GM23338 (cell line): ENCODE results near the gene CPAMD8.

Experiments
- EZH2 ChIP-seq: fragments of 200-600 bp; sonication (generic); IDR thresholded peaks from one replicate; pipeline ENCODE4 v1.8.0; 2017; ENCODE audit warnings: antibody characterized with exemption, mild to moderate bottlenecking, low read depth; ENCODE audit not compliant: unreplicated experiment
- POLR2AphosphoS5 ChIP-seq: IDR thresholded peaks from 2 replicates; pipeline ENCODE4 v1.6.1; 2016; ENCODE audit warnings: antibody characterized with exemption, low read depth
- STAT1 ChIP-seq: IDR thresholded peaks from one replicate; pipeline ENCODE4 v1.6.1; 2016; ENCODE audit warnings: antibody characterized with exemption; ENCODE audit not compliant: unreplicated experiment
- TF ChIP-seq, protein P1 (sequence below), 2 experiments: fragments of 200-600 bp in 1 of 2; sonication (generic) in 1 of 2; conservative IDR thresholded peaks; 2 replicates each; pipeline versions ENCODE4 v1.5.1 to v1.6.1; 2016 to 2017; ENCODE audit warnings: antibody characterized with exemption in 2 of 2, low read depth in 2 of 2, mild to moderate bottlenecking in 2 of 2, moderate library complexity in 1 of 2
- TF ChIP-seq, protein P2 (sequence below): IDR thresholded peaks from one replicate; pipeline ENCODE4 v1.6.1; 2018; ENCODE audit warnings: antibody characterized with exemption; ENCODE audit not compliant: unreplicated experiment
- TF ChIP-seq, protein P3 (sequence below): IDR thresholded peaks from 2 replicates; pipeline ENCODE4 v1.6.1; 2016; ENCODE audit warnings: antibody characterized with exemption

DNA sequence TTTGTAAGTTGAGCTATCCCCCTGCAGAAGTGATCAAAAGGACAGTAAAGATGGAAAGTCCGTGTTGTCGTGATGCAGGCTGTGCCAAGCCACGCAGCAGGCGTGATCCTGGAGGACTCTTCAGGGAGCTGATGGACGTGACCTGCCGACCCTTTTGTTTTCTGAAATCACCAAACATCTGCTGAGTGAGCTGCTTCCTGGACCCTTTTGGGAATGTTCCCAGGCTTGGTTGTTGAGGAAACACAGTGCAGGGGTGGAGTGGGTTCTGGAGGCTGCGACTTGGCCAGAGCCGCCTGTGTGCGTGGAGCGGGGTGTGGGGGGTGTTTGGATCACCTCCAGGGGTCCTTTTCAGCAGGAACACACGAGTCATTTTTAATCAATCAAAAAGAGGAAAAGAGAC lies 15.4 kb upstream of the CPAMD8 start:
- TF ChIP-seq, protein P1, sequence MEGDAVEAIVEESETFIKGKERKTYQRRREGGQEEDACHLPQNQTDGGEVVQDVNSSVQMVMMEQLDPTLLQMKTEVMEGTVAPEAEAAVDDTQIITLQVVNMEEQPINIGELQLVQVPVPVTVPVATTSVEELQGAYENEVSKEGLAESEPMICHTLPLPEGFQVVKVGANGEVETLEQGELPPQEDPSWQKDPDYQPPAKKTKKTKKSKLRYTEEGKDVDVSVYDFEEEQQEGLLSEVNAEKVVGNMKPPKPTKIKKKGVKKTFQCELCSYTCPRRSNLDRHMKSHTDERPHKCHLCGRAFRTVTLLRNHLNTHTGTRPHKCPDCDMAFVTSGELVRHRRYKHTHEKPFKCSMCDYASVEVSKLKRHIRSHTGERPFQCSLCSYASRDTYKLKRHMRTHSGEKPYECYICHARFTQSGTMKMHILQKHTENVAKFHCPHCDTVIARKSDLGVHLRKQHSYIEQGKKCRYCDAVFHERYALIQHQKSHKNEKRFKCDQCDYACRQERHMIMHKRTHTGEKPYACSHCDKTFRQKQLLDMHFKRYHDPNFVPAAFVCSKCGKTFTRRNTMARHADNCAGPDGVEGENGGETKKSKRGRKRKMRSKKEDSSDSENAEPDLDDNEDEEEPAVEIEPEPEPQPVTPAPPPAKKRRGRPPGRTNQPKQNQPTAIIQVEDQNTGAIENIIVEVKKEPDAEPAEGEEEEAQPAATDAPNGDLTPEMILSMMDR (conservative IDR thresholded peaks at IDR 0.05; ENCODE audit: low read depth in 2 of 2): no peak
- TF ChIP-seq, protein P2, sequence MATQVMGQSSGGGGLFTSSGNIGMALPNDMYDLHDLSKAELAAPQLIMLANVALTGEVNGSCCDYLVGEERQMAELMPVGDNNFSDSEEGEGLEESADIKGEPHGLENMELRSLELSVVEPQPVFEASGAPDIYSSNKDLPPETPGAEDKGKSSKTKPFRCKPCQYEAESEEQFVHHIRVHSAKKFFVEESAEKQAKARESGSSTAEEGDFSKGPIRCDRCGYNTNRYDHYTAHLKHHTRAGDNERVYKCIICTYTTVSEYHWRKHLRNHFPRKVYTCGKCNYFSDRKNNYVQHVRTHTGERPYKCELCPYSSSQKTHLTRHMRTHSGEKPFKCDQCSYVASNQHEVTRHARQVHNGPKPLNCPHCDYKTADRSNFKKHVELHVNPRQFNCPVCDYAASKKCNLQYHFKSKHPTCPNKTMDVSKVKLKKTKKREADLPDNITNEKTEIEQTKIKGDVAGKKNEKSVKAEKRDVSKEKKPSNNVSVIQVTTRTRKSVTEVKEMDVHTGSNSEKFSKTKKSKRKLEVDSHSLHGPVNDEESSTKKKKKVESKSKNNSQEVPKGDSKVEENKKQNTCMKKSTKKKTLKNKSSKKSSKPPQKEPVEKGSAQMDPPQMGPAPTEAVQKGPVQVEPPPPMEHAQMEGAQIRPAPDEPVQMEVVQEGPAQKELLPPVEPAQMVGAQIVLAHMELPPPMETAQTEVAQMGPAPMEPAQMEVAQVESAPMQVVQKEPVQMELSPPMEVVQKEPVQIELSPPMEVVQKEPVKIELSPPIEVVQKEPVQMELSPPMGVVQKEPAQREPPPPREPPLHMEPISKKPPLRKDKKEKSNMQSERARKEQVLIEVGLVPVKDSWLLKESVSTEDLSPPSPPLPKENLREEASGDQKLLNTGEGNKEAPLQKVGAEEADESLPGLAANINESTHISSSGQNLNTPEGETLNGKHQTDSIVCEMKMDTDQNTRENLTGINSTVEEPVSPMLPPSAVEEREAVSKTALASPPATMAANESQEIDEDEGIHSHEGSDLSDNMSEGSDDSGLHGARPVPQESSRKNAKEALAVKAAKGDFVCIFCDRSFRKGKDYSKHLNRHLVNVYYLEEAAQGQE: no peak
- TF ChIP-seq EZH2: no peak
- TF ChIP-seq, protein P3, sequence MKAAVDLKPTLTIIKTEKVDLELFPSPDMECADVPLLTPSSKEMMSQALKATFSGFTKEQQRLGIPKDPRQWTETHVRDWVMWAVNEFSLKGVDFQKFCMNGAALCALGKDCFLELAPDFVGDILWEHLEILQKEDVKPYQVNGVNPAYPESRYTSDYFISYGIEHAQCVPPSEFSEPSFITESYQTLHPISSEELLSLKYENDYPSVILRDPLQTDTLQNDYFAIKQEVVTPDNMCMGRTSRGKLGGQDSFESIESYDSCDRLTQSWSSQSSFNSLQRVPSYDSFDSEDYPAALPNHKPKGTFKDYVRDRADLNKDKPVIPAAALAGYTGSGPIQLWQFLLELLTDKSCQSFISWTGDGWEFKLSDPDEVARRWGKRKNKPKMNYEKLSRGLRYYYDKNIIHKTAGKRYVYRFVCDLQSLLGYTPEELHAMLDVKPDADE: no peak
- TF ChIP-seq POLR2AphosphoS5: no peak
- no peak for TF ChIP-seq STAT1
